HG03442 (cell line): Measurements from ENCODE around the gene CNTNAP2.

Experiments used
- ATAC-seq: cut with Tn5 transposase; IDR thresholded peaks from one replicate; pipeline ENCODE4 v1.9.1; 2021; ENCODE audit warnings: mild to moderate bottlenecking, moderate library complexity; ENCODE audit not compliant: unreplicated experiment

CNTNAP2 gene

DNA sequence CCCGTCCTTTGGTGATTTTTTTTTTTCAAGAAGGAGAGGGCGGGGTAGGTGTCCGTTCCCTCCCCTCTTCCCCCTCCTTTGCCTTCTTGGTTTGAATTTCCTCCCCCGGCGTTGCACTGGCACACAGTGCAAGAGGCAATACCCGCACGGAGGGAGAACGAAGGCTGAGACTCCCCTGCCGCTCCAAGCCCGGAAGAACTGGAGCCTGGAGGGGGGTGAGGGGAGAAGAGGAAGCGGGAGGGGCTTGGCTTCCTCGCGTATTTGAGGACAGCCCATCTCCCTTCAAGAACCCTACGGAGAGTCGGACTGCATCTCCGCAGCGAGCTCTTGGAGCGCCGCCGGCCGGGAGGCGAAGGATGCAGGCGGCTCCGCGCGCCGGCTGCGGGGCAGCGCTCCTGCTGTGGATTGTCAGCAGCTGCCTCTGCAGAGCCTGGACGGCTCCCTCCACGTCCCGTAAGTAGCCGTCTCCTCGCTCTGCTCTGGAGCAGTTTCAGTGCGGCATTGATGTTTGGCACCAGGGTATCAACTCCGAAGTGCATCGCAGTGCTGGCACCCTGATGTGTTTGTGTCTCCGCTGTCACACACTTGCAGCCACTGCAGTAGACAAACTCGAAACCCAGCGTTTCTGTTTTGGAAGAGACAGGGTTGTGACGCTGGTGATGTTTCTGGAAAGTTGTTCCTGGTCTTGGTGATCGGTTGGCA is at the start of gene CNTNAP2:
CNTNAP2 (plus strand) TSS at position 281 of the 702 bp plus-strand sequence; CDS start at position 357, 76 bp downstream.
- ATAC-seq: no peak

DNA sequence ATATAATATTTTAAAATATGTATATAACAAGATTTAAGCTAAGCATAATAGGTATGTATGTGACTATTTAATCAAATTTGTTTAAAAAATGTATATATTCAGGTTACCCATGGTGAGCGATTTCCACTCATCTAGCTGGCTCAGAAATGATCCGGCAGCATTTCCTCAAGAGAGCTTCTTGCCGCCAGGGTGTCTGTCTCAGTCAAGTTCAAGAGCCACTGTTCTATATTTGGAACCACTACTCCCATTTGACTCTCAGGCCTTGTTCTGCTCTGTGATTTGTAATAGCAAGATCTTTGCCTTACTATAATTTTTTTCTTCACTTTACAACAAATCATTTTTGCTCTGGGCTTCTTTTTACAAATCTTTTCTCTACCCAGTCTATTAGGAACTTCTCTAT is 48.7 kb upstream of the CNTNAP2 start:
- no peak for ATAC-seq

DNA sequence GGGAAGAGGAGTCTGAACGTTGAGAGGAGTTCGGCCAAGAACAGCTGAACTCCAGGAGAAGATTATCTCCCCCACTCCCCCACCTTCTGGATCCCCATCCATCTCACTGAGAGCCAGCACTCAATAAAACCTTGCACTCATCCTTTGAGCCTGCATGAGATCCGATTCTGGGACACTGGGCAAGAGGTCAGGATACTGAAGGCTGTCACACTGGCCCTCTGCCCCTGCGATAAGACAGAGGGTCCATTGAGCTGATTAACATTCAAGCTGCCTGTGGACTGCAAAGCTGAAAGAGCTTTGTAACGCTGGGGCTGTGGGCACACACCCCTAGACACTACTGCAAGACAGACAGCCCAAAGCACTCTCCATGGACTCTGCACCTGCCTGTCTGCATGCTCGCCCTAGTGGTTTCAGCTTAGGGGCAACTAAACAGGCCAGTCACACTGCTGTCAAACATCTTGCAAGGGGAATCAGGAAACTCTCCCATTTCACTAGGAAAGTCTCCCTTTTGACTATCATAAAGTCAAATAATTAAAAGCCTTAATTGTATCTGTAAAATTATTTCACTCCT is 42.3 kb upstream of the CNTNAP2 start:
- no peak for ATAC-seq

DNA sequence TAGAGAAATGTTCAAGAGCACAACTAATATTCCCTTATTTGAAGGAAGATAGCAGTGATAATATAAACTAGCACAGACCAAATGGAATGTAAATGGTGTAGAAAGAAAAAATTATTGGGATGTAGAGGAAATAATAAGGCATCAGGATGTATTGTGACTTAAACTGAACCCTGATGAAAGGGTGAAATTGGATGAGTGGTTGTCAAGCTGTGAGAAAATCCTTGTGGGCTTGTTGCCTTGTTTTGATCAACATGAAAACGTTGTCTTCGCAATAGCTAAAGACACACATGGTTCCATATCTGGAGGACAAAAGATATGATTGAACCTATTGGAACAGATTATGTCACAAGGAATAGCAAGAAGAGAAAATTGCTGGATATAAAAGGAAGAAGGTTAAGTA is 40.3 kb upstream of the CNTNAP2 start:
- ATAC-seq: no peak

DNA sequence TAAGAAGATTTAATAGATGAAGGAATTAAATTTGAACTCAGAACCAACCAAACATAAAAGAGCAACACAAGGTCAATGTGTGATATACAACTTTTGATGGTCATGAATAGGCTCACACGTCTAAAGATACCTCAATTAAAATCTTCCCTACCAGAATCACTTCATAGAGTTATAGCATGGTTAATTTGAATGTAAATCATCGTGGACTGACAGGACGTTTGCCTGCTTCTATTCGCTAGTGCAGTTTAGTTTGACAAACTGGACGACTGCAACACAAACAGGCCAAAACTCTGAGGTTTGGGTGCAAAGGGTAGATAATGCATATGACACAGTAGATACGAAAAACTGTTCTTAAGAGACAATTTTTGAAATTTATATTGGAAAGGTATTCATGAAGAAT is 32.5 kb upstream of the CNTNAP2 start:
- ATAC-seq: no peak

DNA sequence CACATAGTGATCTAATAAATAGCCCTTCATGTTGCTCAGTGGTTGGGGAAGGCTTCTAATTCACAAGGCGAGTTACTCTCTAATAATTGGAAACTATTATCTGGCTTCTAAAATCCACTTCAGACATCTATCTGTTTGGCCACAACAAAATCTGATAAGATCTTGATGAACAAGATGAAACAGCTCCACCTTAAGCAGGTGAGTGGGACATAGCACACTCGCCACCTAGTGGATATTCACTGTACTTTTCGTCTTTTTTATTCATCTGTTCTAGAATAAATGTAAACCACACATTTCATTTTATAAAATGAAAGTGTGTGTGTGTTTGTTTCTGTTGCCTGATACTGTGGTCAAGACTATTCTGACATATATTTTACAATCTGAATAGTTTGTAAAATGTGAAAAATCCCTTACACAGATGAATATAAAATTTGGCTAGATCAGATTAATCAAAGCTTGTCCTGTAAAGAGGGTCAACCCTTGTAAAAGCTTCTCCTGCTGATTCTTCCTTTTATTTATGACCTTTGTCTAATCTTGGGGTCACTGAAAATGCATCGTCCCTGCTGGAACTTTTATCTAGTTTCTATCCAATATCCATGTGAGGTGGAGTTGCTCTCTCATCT is 26.5 kb upstream of the CNTNAP2 start:
- peak; percentile 93 for ATAC-seq

DNA sequence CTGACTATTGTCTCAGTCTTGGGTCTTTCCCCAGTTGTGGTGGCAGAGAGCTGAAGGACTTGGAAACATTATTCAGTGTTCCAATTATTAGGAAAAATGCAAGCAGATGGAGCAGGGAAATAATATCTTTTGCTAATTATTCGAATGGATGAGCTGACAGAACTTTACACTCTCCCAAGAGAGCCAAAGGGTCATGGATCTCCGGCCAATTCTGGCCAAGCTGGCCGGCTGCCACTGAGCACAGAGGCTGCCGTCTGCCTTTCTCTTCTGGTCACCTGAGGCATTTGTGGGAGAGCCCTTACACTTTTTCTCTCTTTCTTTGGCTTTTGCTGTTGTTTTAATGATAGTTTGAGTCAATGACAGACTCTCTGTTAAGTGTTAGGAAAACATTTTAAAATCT is 22.2 kb upstream of the CNTNAP2 start:
- no peak for ATAC-seq

DNA sequence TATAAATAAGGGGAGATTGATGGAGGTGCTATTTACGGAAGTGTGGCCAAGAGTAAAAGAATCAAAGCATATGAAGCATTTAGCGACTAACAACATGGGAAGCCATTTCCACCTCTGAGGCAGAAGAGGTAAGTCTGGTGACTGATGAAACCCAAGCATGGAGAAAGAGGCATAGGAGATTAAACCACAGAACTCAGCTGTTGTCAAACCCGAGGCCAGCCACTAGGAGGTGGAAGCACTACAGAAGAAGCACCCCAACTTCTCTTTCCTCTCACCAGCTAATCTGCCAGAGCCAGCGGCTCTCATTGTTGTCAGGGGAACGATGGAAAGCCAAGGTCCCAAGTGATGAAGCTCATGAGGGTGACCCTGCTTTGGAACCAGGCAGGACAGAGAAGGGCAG is 19.6 kb upstream of the CNTNAP2 start:
- ATAC-seq: no peak

DNA sequence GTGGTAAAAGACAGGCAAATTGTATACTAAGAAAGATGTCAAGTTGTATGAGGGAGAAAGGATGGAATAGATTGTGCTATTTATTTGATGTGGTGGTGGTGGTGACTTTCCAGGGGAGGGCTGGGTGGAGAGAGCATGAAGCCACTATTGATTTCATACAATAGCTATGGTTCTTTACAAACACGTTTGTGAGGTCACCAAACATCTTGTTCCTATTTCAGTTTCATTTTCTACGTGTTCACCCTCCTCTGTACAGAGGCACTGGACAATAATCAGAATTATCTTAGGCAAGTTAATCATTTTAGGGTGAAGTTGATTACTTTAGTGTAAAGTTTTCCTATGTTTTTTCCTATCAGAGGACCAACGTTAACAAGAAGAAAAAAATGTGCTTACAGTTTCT is 10.3 kb upstream of the CNTNAP2 start:
- ATAC-seq: no peak

DNA sequence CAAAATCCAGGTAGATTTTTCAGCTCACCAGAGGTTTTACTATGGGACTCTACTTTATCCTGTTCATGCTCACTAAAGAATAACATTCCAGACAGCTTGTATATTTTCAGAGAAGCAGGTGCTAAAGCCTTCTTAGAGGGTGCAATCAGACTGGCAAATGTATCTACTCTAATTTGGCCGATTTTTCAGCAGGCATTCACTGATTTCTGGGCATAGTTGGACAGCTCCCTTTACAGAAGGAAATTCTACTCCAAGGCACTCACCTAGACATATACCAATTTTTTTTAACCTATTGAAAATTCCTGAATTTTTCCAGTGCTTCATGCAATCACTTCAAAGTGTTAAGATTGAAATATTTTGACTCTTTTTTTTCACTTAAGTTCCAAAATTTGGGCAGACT is 3.8 kb upstream of the CNTNAP2 start:
- ATAC-seq: no peak

DNA sequence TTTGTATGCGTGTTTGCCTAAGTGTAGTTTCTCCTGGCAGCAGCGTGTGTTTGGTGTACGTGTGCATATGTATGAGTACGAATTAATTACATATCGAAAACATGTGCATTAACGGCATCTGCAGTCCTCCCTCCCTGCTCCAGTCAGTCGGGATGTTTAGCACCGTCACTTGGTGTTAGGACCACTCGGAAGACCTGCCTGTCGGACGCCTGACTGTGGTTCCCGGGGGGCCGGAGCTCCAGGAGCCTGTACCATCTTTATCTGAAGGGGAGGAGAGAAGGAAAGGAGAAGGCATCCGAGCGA is 1.1 kb upstream of the CNTNAP2 start:
- ATAC-seq: no peak

DNA sequence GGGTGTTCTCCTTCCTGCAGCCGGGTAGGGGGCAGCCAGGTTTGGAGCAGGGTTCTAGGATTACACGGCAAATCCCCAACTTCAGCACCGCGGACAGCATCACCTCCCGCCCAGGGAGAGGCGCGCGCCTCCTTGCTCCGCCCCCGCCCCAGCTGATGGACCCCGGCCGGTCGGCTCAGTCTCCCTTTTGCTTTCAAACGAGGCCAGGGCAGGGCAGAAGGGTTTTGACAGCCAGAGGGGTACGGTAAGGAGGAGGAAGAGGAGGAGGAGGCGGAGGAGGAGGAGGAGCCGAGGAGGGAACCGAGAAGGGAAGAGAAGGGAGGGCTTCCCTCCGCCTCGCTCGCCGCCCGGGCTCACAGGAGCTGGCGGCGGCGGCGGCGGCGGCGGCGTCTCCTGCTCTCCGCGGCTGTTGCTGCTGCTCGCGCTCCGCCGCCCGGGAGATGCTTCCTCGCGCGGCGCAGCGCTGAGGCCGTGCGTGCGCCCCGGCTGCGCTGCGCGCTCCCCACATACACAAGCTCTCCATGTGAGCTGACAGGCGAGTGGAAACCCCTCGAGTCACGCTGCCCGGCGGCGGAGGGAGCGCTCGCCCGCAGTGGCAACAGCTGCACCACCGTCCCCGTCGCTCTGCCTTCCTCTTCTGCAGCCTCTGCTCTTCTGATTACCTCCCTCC is 615 bp upstream of the CNTNAP2 start:
- ATAC-seq: no peak

DNA sequence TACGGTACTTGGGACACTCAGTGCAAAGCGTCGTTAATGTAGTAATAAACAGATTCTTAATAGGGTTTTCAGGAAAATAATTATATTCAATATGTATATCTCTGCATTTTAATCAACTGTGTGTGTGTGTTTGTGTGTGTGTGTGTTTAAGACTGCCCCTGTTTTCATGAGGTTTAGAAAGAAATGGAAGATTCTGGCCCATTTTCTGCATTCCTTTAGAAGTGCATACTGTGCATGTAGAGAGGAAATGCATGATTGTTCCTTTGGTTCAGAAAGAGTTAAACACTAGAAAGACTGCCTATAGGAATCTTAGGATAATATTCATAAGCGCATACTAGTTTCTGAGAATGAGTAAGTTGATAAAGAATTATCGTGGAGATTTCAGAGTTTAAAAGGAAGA is 975 bp downstream of the CNTNAP2 start:
- ATAC-seq: no peak

DNA sequence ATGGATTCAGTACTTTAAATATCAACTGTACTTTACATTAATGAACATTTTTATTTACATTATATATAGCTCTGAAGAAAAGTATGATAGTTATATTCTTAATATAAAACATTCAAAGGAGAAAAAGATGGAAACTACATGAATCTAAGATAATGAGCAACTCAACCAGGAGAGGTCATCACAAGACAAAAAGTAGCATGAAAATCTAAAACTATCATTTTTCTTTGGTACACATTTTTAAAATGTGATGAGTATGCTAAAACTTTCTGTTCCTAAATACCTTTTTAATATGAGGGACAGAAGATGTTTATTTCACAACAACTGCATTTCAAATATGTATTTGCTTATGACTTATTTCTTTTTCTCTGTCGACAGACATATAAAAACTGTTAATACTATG is 2.4 kb downstream of the CNTNAP2 start:
- ATAC-seq: no peak

DNA sequence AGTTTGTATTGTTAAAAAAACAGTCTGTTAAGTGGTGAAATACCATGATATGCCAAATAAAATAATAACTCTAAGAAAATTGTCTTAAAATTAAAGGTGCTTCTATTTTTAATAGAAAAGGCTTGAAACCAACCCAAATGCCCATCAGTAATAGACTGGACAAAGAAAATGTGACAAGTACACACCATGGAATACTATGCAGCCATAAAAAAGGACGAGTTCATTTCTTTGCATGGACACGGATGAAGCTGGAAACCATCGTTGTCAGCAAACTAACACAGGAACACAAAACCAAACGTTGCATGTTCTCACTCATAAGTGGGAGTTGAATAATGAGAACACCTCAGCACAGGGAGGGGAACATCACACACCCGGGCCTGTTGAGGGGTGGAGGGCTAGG is 7.1 kb downstream of the CNTNAP2 start:
- ATAC-seq: no peak

DNA sequence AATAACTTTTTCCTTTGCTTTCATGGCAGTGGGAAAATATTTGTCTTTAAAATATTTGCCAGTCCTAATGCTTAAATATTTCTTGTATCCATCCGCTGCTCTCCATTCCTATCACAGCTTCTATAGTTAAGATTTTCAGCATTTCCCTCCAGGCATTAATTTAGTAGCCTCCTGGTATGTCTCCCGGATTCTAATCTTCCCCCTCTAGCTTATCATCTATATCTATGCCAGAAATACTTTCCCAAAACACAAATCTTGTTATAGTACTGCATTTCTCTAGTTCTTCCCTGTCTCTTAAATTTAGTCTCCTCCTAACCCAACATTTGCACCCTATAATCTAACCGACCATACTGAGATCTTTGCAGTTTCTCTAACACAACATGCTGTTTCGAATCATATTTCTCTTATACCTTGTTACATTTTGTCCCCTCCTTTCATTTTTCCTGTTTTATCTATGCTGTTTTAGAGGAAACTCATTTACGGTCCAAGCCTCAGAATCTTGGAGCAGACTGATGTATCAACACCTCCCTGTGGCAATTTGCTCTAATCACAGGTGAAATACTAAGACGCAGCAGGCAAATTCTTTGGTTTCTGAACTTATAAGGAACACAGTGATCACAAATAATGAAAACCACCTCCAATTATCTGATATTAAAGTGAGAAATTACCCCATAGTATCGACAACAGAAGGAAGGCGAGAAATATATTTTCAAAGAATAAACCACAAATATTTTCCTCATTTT is 10.3 kb downstream of the CNTNAP2 start:
- ATAC-seq: no peak

DNA sequence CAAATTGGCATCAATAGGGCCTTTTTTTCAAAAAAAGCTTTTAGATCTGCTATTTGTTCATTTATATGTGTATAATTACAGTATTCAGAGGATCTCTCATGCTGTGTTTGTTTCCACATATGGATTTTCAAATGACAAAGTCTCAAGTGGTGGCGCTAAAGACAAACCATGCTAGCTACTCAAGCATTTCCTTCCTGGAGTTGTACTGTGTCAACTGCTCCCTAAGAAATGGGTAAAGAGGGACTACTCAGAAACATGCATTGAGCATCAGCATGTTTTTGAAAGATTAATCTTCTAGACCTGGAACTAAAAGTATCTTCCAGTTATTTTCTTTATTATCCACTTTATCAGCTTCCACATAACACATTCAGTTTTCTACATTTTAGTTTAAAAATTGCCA is 12.7 kb downstream of the CNTNAP2 start:
- no peak for ATAC-seq

DNA sequence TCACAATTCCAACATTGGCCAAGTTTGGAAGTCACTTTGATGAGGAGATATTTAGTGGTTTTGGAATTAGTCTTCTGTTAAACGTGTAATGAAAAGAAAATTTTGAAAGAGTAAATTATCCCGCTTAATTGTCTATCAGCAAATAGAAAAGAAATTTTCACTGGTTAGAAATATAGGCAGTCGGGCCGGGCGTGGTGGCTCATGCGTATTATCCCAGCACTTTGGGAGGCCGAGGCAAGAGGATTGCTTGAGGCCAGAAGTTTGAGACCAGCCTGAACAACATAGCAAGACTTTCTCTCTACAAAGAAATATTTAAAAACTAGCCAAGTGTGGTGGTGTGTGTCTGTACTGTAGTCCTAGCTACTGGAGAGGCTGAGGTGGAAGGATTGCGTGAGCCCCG is 13.4 kb downstream of the CNTNAP2 start:
- ATAC-seq: no peak

DNA sequence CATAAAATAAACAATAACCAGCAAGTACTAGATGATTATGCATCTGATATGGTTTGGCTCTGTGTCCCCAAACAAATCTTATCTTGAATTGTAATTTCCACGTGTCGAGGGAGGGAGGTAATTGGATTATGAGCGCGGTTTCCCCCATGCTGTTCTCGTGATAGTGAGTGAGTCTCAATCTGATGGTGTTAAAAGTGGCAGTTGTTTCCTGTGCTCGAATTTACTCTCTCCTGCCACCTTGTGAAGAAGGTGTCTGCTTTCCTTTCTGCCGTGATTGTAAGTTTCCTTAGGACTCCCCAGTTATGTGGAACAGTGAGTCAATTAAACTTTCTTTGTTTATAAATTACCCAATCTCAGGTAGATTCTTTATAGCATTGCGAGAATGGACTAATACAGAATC is 15.1 kb downstream of the CNTNAP2 start:
- no peak for ATAC-seq

DNA sequence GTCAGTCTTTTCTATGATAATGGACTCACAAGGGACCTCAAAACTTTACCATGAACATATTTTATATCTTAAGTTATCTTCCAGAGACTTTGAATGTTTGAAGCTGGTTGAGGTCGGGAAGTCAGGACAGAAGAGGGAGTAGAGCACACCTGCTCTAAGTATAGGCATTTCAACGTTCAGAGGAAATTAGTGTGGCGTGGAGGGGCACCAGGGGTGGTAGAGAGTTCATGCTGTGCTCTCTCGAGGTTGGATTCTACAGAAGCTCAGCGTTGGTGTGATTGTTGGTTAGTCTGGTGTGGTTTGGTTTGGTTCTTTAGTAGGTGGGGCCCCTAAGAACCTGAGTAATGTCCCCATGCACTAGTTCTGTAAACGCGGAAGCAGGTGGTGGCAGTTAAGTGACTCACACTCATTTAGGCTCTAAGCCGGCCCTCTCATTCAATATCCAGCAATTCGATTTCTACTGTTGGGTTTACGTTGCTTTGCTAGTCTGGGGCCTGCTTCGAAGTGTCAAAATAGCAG is 19.8 kb downstream of the CNTNAP2 start:
- no peak for ATAC-seq

DNA sequence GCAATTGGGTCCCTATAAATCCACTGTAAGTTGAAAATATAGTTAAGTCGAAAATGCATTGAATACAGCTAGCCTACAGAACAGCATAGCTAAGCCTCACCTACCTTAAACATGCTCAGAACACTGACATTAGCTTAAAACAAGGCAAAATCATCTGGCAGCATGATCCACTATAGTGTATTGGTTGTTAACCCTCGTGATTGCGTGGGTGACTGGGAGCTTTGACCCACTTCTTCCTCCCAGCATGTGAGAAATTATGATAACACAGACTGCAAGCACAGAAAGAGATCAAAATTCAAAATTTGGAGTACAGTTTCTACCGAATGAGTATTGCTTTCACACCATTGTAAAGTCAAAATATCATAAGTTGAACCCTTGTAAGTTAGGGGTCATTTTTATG is 22.3 kb downstream of the CNTNAP2 start:
- no peak for ATAC-seq
